Stimulated activated naive B cell treated with anti-CD40 and anti-IgM and Interleukin-4, amounts not matched to agents 10 μg/mL and 1 μg/mL and 100 μg/mL, for 72 hours (primary cell): Measurements from ENCODE around the gene KRTAP5-9.

Experiments used
- ATAC-seq, 2 donors: fragments of 150-1000 bp; cut with Tn5 transposase; replicated peaks; 2 replicates each; pipeline ENCODE4 v1.10.0; 2021; ENCODE audit warnings: moderate library complexity in 1 of 2
- DNase-seq: peaks from one replicate; pipeline ENCODE4 v3.0.0; 2021
- H3K27ac Mint-ChIP-seq: one replicate; pipeline ENCODE4 v1.8.0; 2022; ENCODE audit warnings: mild to moderate bottlenecking, mixed read lengths
- H3K27me3 Mint-ChIP-seq, 2 donors: one replicate each; pipeline ENCODE4 v1.8.0; 2022; ENCODE audit warnings: mixed read lengths in 2 of 2
- H3K36me3 Mint-ChIP-seq, 2 donors: one replicate each; pipeline ENCODE4 v1.8.0; 2022; ENCODE audit warnings: mixed read lengths in 2 of 2, mild to moderate bottlenecking in 1 of 2
- H3K4me1 Mint-ChIP-seq, 2 donors: one replicate each; pipeline ENCODE4 v1.8.0; 2022; ENCODE audit warnings: mixed read lengths in 2 of 2, mild to moderate bottlenecking in 1 of 2
- H3K4me3 Mint-ChIP-seq, 2 donors: one replicate each; pipeline ENCODE4 v1.8.0; 2022; ENCODE audit warnings: mild to moderate bottlenecking in 2 of 2, mixed read lengths in 2 of 2, moderate library complexity in 1 of 2
- H3K9me3 Mint-ChIP-seq, 2 donors: one replicate each; pipeline ENCODE4 v1.8.0; 2022; ENCODE audit warnings: mixed read lengths in 2 of 2, mild to moderate bottlenecking in 1 of 2

KRTAP5-9 gene, protein sequence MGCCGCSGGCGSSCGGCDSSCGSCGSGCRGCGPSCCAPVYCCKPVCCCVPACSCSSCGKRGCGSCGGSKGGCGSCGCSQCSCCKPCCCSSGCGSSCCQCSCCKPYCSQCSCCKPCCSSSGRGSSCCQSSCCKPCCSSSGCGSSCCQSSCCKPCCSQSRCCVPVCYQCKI

DNA sequence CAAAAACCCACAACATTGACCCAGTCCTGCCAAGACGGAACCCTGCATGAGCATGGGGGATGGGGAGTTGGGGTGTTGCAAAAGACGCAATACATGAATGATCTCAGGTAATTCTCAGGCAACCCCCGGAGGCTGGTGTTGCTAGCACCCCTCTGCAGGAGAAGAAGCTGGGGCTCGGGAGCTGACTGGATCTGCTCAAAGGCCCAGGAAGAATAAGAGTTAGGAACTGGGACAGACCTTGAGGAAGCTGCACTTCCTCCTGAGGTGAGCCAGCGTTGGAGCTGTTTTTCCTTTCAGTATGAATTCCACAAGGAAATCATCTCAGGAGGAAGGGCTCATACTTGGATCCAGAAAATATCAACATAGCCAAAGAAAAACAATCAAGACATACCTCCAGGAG lies at the start of gene KRTAP5-9:
Gene KRTAP5-9, plus strand, starts transcription at position 301 of the 400 bp plus-strand sequence. CDS start 238 bp downstream, outside the sequence.
- Mint-ChIP-seq H3K4me3 (no peak within 1 kb of the TSS), H3K36me3 (peaks cover 6 to 13% of the 10 kb centered on the region in 2 donors), H3K4me1 (peaks cover 34 to 48% of the 10 kb centered on the region in 2 donors), H3K27ac (no peak within 1 kb of the TSS), H3K9me3 (peaks cover 8 to 12% of the 10 kb centered on the region in 2 donors), H3K27me3 (peaks cover 21 to 26% of the 10 kb centered on the region in 2 donors)
- DNase-seq (no peak), ATAC-seq (no peak)

GRCh38 chr11:71499125-71499524 lies 49.1 kb upstream of the KRTAP5-9 start:
- Mint-ChIP-seq H3K4me3 (no peak overlapping the region), H3K27ac (no peak overlapping the region), H3K27me3 (no peaks in the 10 kb centered on the region), H3K36me3 (peaks cover 72 to 93% of the 10 kb centered on the region in 2 donors), H3K4me1 (peaks cover 0 to 2% of the 10 kb centered on the region in 2 donors), H3K9me3 (no peaks in the 10 kb centered on the region)
- DNase-seq, result no peak
- no peak for ATAC-seq

DNA sequence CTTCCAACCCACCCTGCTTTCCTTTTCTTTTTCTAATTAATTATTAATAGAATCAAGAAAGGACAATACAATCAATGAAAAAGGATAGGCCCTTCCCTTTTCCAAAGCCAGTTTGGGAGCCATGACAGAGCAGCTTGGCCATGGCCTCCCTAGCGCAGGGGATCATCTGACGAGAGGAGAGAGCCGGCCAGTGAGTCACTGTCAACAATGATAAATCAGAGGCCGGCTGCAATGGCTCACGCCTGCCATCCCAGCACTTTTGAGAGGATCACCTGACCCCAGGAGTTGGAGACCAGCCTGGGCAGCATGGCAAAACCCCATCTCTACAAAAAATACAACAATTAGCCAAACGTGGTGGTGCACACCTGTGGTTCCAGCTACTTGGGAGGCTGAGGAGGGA lies 48.7 kb upstream of the KRTAP5-9 start:
- ATAC-seq (no peak), DNase-seq (no peak)
- H3K4me3 Mint-ChIP-seq, result no peak overlapping the region
- peaks cover 3 to 4% of the 10 kb centered on the region in 2 donors for H3K4me1 Mint-ChIP-seq
- no peaks in the 10 kb centered on the region for H3K27me3 Mint-ChIP-seq
- H3K27ac Mint-ChIP-seq, result no peak overlapping the region
- H3K9me3 Mint-ChIP-seq, result peaks cover 0 to 1% of the 10 kb centered on the region in 2 donors
- H3K36me3 Mint-ChIP-seq, result peaks cover 72 to 92% of the 10 kb centered on the region in 2 donors

- peak overlapping the region; percentile 37 for H3K27ac Mint-ChIP-seq
- H3K27me3 Mint-ChIP-seq, result no peaks in the 10 kb centered on the region
- DNase-seq, result no peak
Measured at GRCh38 chr11:71500601-71501021, 47.6 kb upstream of the KRTAP5-9 start.

DNA sequence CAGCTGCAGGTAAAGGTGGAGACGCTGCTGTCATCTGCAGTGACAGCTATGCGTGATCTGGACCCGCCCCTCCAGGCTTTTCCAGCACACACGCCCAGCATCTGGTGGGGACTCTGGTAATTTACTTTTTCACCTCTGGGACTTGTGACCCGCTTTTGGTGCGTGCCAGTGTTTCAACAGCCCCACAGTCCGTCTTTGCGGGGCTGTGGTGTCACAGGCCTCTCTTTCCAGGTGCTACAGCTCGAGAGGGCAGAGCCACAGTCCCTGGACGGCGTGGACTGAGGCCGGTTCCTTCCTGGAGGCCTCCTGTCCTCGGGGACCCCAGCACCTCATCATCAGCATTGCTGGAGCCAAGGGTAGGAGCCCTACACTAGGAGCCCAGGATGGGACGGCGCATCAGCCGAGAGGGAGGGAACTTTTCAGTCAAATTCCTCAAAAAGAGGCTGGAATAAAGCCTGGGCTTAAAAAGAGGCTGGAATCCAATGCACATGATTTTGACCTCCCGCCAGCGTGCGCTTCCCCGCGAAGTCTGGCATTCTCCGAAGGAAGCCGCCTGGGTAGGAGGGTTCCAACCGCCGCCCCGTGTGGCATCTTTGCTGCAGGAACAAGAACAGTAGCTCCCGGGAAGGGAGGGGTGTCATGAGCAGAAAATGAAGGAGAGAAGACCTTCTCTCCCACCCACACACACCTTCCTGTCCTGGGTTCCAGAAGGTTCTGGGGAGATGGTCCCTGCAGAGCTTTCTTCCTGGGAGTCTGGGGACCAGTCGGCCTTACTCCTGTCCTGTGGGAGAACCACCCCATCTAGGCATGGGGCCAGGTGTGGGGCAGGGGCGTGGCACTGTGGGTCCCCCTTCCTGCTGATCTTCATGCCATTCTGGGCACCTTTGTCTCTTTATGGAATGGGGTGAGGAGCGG lies 46.9 kb upstream of the KRTAP5-9 start:
- no peak for ATAC-seq
- H3K27me3 Mint-ChIP-seq, result no peaks in the 10 kb centered on the region
- peaks cover 0 to 3% of the 10 kb centered on the region in 2 donors for H3K9me3 Mint-ChIP-seq
- no peak overlapping the region for H3K27ac Mint-ChIP-seq
- peaks cover 69 to 87% of the 10 kb centered on the region in 2 donors for H3K36me3 Mint-ChIP-seq
- H3K4me3 Mint-ChIP-seq, result no peak overlapping the region
- H3K4me1 Mint-ChIP-seq, result peaks cover 3 to 7% of the 10 kb centered on the region in 2 donors
- no peak for DNase-seq

More at GRCh38 chr11:71500601-71501021, 47.6 kb upstream of the KRTAP5-9 start:
- peaks cover 67 to 87% of the 10 kb centered on the region in 2 donors for H3K36me3 Mint-ChIP-seq
- no peak for ATAC-seq
- H3K9me3 Mint-ChIP-seq, result peaks cover 0 to 3% of the 10 kb centered on the region in 2 donors
- peaks cover 3 to 7% of the 10 kb centered on the region in 2 donors for H3K4me1 Mint-ChIP-seq
- H3K4me3 Mint-ChIP-seq, result no peak overlapping the region

DNA sequence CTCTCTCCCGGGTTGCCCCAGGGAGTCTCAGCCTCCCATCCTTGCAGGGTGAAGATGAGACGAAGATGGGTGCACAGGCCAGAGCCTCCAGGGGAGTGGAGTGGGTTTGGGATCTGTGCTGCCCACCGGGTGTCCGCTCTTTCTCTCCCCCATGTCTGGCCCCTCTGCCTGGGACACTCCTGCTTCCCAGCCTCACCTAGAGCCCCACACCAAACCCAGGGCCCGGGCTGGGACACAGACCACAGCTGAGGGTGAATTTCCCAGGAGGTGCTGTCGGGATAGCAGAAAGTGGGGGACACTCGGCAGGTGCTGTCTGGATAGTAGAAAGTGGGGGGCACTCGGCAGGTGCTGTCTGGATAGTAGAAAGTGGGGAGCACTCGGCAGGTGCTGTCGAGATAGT lies 46.2 kb upstream of the KRTAP5-9 start:
- DNase-seq (no peak), ATAC-seq (no peak)
- Mint-ChIP-seq H3K27ac (no peak overlapping the region), H3K4me3 (no peak overlapping the region), H3K36me3 (peaks cover 69 to 87% of the 10 kb centered on the region in 2 donors), H3K9me3 (peaks cover 3 to 7% of the 10 kb centered on the region in 2 donors), H3K4me1 (peaks cover 3 to 7% of the 10 kb centered on the region in 2 donors), H3K27me3 (no peaks in the 10 kb centered on the region)

DNA sequence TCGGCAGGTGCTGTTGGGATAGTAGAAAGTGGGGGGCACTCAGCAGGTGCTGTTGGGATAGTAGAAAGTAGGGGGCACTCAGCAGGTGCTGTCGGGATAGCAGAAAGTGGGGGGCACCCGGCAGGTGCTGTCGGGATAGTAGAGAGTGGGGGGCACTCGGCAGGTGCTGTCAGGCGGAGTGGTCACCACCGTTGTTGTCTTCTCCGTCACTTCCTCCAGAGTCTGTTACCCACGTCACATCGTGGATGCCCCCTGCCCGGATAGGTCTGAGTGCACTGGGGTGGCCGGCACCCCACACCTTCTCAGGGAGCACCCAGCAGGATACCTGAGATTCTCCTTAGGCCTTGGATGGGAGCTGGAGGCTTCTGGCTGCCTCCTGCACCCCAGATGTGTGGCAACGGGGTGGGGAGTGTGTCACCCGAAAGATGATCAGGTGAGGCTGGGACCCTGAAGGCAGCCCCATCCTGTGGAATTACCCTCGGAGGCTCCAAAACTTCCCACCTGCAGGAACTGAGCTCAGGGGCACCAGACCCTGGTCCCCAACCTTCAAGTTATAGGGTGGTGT lies 45.3 kb upstream of the KRTAP5-9 start:
- Mint-ChIP-seq H3K4me3 (no peak overlapping the region), H3K4me1 (peaks cover 3 to 7% of the 10 kb centered on the region in 2 donors), H3K27ac (no peak overlapping the region), H3K9me3 (peaks cover 5 to 11% of the 10 kb centered on the region in 2 donors), H3K36me3 (peaks cover 66 to 84% of the 10 kb centered on the region in 2 donors), H3K27me3 (no peaks in the 10 kb centered on the region)
- ATAC-seq (no peak), DNase-seq (no peak)

GRCh38 chr11:71504531-71504930 lies 43.7 kb upstream of the KRTAP5-9 start:
- DNase-seq (no peak), ATAC-seq (no peak)
- peaks cover 65 to 82% of the 10 kb centered on the region in 2 donors for H3K36me3 Mint-ChIP-seq
- H3K4me1 Mint-ChIP-seq, result peaks cover 3 to 7% of the 10 kb centered on the region in 2 donors
- no peak overlapping the region for H3K27ac Mint-ChIP-seq
- no peaks in the 10 kb centered on the region for H3K27me3 Mint-ChIP-seq
- H3K4me3 Mint-ChIP-seq, result no peak overlapping the region
- H3K9me3 Mint-ChIP-seq, result peaks cover 14 to 22% of the 10 kb centered on the region in 2 donors

DNA sequence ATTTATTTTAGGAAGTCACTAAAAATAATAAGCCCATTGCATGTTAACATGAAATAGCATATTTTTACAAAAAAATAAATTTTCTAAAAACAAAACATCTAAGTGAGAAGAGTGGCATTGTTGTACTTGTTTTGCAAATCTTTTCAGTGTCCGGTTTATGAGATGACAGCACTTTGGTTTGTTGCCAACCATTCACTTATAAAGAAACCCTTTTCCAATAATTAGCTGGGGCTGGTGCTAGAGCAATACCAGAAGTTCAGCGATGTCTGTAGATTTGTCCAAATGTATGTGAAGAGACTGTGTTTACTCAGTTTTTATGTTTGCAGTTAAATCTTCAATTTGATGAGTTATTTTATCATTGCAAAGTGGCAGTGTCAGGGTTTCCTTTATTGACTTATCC lies 43.2 kb upstream of the KRTAP5-9 start:
- Mint-ChIP-seq H3K27me3 (no peaks in the 10 kb centered on the region), H3K27ac (no peak overlapping the region), H3K4me3 (no peak overlapping the region), H3K36me3 (peaks cover 63 to 84% of the 10 kb centered on the region in 2 donors), H3K9me3 (peaks cover 19 to 27% of the 10 kb centered on the region in 2 donors), H3K4me1 (peaks cover 3 to 7% of the 10 kb centered on the region in 2 donors)
- ATAC-seq (no peak), DNase-seq (no peak)

GRCh38 chr11:71505781-71506180 lies 42.4 kb upstream of the KRTAP5-9 start:
- no peaks in the 10 kb centered on the region for H3K27me3 Mint-ChIP-seq
- DNase-seq (no peak), ATAC-seq (no peak)
- H3K36me3 Mint-ChIP-seq, result peaks cover 55 to 78% of the 10 kb centered on the region in 2 donors
- H3K4me3 Mint-ChIP-seq, result no peak overlapping the region
- peaks cover 3 to 7% of the 10 kb centered on the region in 2 donors for H3K4me1 Mint-ChIP-seq
- no peak overlapping the region for H3K27ac Mint-ChIP-seq
- peaks cover 19 to 29% of the 10 kb centered on the region in 2 donors for H3K9me3 Mint-ChIP-seq

DNA sequence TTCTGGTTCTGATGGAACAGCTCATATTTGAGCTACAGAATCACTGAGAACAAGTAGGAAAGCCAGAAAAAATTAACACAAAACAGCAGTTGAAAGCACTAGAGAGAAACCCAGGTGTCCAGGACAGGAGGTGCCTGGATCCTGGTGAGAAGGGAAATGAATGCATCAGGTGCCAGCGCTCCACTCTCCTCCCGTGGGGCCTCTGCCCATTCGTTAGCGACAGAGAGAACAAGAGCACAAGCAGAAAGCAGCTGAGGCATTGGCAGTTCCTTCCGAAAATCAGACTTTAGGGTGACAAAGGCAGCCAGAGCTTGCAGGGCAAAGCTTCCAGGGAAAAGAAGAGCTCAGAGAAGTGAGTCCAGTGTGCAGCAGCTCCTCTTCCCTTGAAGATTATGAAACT lies 41.1 kb upstream of the KRTAP5-9 start:
- no peak for ATAC-seq
- H3K9me3 Mint-ChIP-seq, result peaks cover 23 to 35% of the 10 kb centered on the region in 2 donors

GRCh38 chr11:71518506-71519471 lies 29.4 kb upstream of the KRTAP5-9 start:
- DNase-seq (no peak), ATAC-seq (no peak)
- Mint-ChIP-seq H3K27me3 (no peaks in the 10 kb centered on the region), H3K9me3 (peaks cover 1 to 6% of the 10 kb centered on the region in 2 donors), H3K36me3 (peaks cover 3 to 5% of the 10 kb centered on the region in 2 donors), H3K4me3 (no peak overlapping the region), H3K4me1 (no peaks in the 10 kb centered on the region), H3K27ac (no peak overlapping the region)

More for the DNA sequence above, 41.1 kb upstream of the KRTAP5-9 start:
- Mint-ChIP-seq H3K4me3 (no peak overlapping the region), H3K4me1 (peaks cover 3 to 7% of the 10 kb centered on the region in 2 donors), H3K27me3 (no peaks in the 10 kb centered on the region), H3K36me3 (peaks cover 50 to 68% of the 10 kb centered on the region in 2 donors), H3K27ac (no peak overlapping the region)
- no peak for DNase-seq

- no peaks in the 10 kb centered on the region for H3K4me1 Mint-ChIP-seq
- H3K36me3 Mint-ChIP-seq, result peaks cover 2 to 5% of the 10 kb centered on the region in 2 donors
- peaks cover 0 to 4% of the 10 kb centered on the region in 2 donors for H3K9me3 Mint-ChIP-seq
- no peak overlapping the region for H3K27ac Mint-ChIP-seq
- no peak overlapping the region for H3K4me3 Mint-ChIP-seq
- ATAC-seq (no peak), DNase-seq (no peak)
- no peaks in the 10 kb centered on the region for H3K27me3 Mint-ChIP-seq
Measured at GRCh38 chr11:71519546-71519945, 28.7 kb upstream of the KRTAP5-9 start.
